GM21526 (cell line): ENCODE data around the gene ETV3L.
"Not testable (repeated sequence)": the region's sequence is repeated elsewhere in the genome, so short reads cannot be mapped to it uniquely, and the experiment has no call there.

Experiments
- ATAC-seq: cut with Tn5 transposase; IDR thresholded peaks from one replicate; pipeline ENCODE4 v1.9.1; 2021; ENCODE audit warnings: moderate library complexity; ENCODE audit not compliant: unreplicated experiment, low FRiP score

The ETV3L gene

GRCh38 chr1:157085421-157085820 lies 14.2 kb downstream of the ETV3L start:
- ATAC-seq = no peak

- ATAC-seq = no peak
Observed at GRCh38 chr1:157084720-157085119, 14.9 kb downstream of the ETV3L start.

GRCh38 chr1:157081707-157082106 lies 17.9 kb downstream of the ETV3L start:
- ATAC-seq = no peak

GRCh38 chr1:157080714-157081113 lies 18.9 kb downstream of the ETV3L start:
- ATAC-seq = no peak

GRCh38 chr1:157077394-157077793 lies 22.2 kb downstream of the ETV3L start:
- no peak for ATAC-seq

- no peak for ATAC-seq
Observed at GRCh38 chr1:157073944-157074685, 25.5 kb downstream of the ETV3L start.

GRCh38 chr1:157069601-157070000 lies 30.0 kb downstream of the ETV3L start:
- no peak for ATAC-seq

- ATAC-seq = not testable (repeated sequence)
Observed at GRCh38 chr1:157059241-157059640, 40.4 kb downstream of the ETV3L start.

- no peak for ATAC-seq
Observed at GRCh38 chr1:157056269-157056668, 43.3 kb downstream of the ETV3L start.

GRCh38 chr1:157055729-157056128 lies 43.9 kb downstream of the ETV3L start:
- not testable (repeated sequence) for ATAC-seq

- no peak for ATAC-seq
Observed at GRCh38 chr1:157050836-157051235, 48.8 kb downstream of the ETV3L start.

GRCh38 chr1:157047062-157047410 lies 52.6 kb downstream of the ETV3L start:
- no peak for ATAC-seq

GRCh38 chr1:157045250-157046218 lies 54.1 kb downstream of the ETV3L start, which contains the start of gene ARHGEF11:
TSS of gene ARHGEF11 (minus strand) at chr1:157045742. CDS start at chr1:157044330, 1,412 bp downstream.
- ATAC-seq = no peak

GRCh38 chr1:157044326-157044725 lies 55.3 kb downstream of the ETV3L start:
- ATAC-seq = no peak

GRCh38 chr1:157043685-157044084 lies 55.9 kb downstream of the ETV3L start:
- ATAC-seq = no peak

- ATAC-seq = no peak
Observed at GRCh38 chr1:157042846-157043245, 56.8 kb downstream of the ETV3L start.
